ENCODE data around the gene NEUROG1. TPM values are rescaled to one million over a fixed set of nuclear protein-coding genes. Genes with fewer than 3 reads are reported as not detected.

The NEUROG1 gene
- total RNA-seq, 4 donors from 2014 or later, result not detected

DNA sequence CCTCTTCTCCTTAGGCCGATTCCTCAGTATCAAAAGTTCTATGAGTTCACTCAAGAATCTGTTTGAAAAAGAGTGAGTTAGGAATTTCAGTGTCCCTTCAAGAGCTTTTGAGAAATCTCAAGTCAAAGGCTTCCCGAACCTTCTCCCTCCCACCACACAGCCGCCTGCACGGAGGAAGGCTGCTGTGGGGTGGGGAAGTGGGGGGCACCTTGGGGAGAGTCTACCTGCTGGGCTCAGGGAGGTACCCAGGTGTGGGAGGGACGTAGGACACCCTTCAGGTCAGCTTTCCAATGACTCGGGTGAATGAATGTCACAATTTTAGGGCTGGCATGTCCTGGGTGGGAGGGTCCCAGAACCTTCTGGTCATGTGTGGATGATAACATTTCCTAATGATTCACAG is 25.5 kb upstream of the NEUROG1 start:
- H3K36me3 ChIP-seq, result no peaks in the 10 kb centered on the region
- H3K9me3 ChIP-seq, result no peaks in the 10 kb centered on the region
- no peak overlapping the region for H3K4me3 ChIP-seq
- no peak for TF ChIP-seq POLR2A (IDR thresholded peaks at IDR 0.05)
- TF ChIP-seq, protein P1, sequence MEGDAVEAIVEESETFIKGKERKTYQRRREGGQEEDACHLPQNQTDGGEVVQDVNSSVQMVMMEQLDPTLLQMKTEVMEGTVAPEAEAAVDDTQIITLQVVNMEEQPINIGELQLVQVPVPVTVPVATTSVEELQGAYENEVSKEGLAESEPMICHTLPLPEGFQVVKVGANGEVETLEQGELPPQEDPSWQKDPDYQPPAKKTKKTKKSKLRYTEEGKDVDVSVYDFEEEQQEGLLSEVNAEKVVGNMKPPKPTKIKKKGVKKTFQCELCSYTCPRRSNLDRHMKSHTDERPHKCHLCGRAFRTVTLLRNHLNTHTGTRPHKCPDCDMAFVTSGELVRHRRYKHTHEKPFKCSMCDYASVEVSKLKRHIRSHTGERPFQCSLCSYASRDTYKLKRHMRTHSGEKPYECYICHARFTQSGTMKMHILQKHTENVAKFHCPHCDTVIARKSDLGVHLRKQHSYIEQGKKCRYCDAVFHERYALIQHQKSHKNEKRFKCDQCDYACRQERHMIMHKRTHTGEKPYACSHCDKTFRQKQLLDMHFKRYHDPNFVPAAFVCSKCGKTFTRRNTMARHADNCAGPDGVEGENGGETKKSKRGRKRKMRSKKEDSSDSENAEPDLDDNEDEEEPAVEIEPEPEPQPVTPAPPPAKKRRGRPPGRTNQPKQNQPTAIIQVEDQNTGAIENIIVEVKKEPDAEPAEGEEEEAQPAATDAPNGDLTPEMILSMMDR (IDR thresholded peaks at IDR 0.05), result no peak
- no peak overlapping the region for H3K27ac ChIP-seq
- DNase-seq, result no peak
- H3K27me3 ChIP-seq, result no peaks in the 10 kb centered on the region
- H3K4me1 ChIP-seq, result no peaks in the 10 kb centered on the region

DNA sequence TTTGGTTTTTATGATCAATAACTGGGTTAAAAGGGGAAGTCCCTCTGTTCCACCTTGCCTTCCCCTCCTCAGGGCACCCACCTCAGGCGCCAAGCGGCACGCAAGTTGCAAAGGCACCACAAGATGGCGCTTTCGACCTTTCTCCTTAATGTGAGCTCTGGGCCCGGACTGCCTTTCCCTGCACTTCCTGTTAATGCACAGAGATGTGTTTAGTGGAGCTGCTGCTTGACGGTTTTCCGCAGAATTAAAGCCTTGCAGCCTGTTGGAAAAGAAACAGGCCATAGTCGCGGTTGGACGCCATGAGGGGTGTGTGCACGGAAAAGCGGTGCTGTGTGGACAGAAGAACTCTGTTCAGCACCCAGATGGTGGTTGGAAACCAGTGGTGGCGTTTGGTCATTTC is 25.1 kb upstream of the NEUROG1 start:
- Histone ChIP-seq H3K27me3 (no peaks in the 10 kb centered on the region), H3K9me3 (no peaks in the 10 kb centered on the region), H3K4me3 (no peak overlapping the region), H3K27ac (no peak overlapping the region), H3K4me1 (no peaks in the 10 kb centered on the region), H3K36me3 (no peaks in the 10 kb centered on the region)
- TF ChIP-seq, protein P1 (IDR thresholded peaks at IDR 0.05), result peak; percentile 3 to 75 (median 64)
- TF ChIP-seq POLR2A (IDR thresholded peaks at IDR 0.05), result no peak
- peak; percentile 38 to 88 (median 78) for DNase-seq

DNA sequence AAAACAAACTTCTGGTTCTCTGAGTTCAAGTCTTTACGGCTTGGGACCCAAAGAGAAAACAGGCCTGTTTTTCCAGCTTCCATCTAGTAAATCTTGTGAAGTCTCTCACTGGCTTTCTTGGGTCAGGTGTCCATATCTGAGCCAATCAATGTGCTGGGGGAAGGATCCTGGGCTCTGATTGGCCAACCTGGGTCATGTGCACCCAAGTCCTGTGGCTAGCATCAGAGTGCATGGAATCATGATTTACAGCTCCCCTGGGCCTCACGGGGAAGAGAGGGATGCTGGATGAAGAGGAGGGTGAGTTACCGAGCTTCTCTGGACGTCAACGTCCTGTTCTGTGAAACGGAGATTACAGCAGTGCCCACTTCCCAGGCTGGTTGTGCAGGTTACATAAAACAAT is 23.6 kb upstream of the NEUROG1 start:
- Histone ChIP-seq H3K9me3 (no peaks in the 10 kb centered on the region), H3K27ac (no peak overlapping the region), H3K4me3 (no peak overlapping the region), H3K36me3 (no peaks in the 10 kb centered on the region), H3K4me1 (no peaks in the 10 kb centered on the region), H3K27me3 (no peaks in the 10 kb centered on the region)
- TF ChIP-seq, protein P1 (IDR thresholded peaks at IDR 0.05), result no peak
- TF ChIP-seq POLR2A (IDR thresholded peaks at IDR 0.05), result no peak
- DNase-seq, result no peak

DNA sequence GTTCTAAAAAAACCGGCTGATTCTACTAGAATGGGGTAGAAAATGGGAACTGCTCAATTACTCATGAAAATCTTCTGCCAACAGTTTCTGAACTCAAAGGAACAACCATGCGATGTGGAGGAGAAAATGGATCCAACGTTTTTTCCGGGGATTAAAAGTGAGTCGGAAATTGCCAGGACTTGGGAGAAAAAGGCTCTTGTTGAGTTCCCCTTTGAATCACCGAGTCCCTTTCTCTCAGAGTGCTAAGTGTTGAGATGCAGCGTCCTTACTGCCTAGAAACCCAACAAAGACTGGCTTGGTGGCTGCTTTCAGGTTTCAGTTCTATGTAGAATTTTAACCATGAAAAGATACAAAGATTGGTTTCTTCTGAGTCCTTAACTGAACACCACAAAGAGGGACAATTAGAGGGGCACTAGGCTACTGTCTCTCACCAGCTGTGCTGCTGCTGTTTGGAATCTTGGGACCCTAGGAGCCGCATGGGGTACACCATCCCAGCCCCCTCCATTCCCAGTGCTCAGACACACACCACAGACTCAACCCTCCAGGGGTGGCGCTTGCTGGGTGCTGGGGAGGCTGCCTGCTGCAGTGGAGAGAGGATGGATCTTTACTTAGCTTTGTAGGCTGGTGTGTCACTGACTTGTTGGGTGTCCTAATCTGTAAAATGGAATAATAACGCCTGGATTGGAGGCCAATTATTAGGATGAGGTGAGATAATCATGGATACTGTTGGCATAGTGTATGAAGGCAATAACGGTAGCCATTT is 21.5 kb upstream of the NEUROG1 start:
- Histone ChIP-seq H3K4me3 (no peak overlapping the region), H3K9me3 (no peaks in the 10 kb centered on the region), H3K4me1 (no peaks in the 10 kb centered on the region), H3K27me3 (no peaks in the 10 kb centered on the region), H3K27ac (no peak overlapping the region), H3K36me3 (no peaks in the 10 kb centered on the region)
- no peak for TF ChIP-seq POLR2A (IDR thresholded peaks at IDR 0.05)
- TF ChIP-seq, protein P1 (IDR thresholded peaks at IDR 0.05), result no peak
- DNase-seq, result no peak

DNA sequence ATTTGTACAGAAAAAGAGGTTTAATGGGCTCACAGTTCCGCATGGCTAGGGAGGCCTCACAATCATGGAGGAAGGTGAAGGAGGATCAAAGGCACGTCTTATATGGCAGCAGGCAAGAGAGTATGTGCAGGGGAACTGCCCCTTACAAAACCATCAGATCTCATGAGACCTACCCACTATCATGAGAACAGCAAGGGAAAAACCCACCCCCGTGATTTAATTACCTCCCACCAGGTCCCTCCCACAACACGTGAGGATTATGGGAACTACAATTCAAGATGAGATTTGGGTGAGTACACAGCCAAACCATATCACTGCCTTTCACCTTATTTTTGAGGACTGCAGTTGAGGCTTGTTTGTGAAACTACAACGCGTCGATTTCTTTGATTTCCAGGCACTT is 20.9 kb upstream of the NEUROG1 start:
- Histone ChIP-seq H3K27ac (no peak overlapping the region), H3K27me3 (no peaks in the 10 kb centered on the region), H3K36me3 (no peaks in the 10 kb centered on the region), H3K4me3 (no peak overlapping the region), H3K4me1 (no peaks in the 10 kb centered on the region), H3K9me3 (no peaks in the 10 kb centered on the region)
- no peak for DNase-seq
- TF ChIP-seq, protein P1 (IDR thresholded peaks at IDR 0.05), result no peak
- TF ChIP-seq POLR2A (IDR thresholded peaks at IDR 0.05), result no peak

Measured in Peyer's patch (tissue), 4 donors.